ENCODE measurements around the gene KRT38.
A peak's percentile ranks its signal among the peaks of the same experiment; 100 is the strongest.
"Not testable (repeated sequence)": the region's sequence is repeated elsewhere in the genome, so short reads cannot be mapped to it uniquely, and the experiment has no call there.

KRT38 gene

DNA sequence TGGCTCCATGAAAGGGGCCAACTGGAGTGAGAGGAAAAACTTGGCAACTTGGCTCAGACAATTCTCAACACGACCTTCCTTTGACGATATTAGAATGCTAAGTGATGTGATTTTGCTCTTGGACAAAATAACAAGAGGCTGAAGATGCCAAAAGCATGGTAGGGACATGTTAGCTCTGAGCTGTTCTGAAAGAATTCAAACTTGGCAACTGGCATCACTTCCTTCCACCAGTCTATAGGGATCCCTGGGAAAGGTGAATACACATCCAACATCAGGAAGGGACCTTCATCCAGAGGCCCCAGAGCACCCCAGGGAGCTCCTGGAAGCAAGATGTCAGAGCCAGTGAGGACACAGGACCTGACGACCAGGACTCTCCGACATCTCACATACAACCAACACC lies 20.6 kb downstream of the KRT38 start:
- DNase-seq: no peak

DNA sequence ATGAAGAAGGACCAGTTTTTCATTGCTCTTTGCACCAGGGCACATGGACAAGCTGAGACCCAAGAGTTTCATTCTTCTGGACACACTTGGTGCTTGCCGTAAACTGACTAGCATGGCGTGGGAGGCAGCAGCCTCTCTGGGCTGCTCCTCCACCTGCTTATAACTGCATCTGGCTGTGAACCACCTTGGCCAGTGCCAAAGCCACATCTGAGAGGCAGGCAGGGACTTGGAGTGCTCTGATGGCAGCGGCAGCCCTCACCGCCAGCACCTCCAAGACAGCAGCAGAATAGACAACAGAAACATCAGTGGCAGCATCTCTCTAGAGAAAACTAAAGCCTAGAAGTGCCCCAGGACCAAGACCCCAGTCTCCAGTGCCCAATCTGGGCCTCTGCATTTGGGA lies 21.1 kb downstream of the KRT38 start:
- no peak for DNase-seq

DNA sequence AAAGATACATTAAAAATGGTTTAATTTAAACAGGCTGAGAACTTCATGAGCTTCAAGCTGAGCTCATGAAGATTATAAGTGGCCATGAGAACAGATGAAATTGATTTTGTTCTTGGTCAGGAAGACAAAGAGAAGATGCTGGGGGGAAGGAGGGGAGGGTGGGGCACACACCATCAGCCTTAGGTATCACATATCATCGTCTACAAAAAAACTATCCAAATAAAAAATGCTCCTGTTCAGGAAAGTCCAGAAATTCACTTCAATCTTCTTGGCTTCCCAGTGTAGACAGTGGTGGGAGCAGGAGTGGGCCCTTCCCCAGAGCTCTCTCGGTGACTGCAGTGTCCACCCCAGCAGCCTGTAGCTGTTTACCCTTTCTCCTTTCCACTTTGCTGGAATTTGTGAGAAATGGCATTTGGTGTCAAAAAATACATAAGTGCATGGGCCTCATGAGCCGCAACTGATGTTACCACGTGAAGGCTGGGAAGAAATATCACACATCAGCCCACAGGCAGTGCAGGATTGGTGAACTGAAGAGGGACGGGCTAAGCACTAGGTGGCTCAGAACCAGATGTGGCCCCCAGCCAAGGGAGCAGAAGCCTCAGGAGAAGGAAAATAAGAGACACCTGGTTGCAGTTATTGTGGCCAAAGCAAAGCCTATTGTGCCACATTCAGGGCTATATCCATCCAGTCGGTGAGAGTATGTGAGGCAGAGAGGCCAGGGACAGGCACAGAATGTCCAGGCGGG lies 22.5 kb downstream of the KRT38 start:
- DNase-seq: no peak

DNA sequence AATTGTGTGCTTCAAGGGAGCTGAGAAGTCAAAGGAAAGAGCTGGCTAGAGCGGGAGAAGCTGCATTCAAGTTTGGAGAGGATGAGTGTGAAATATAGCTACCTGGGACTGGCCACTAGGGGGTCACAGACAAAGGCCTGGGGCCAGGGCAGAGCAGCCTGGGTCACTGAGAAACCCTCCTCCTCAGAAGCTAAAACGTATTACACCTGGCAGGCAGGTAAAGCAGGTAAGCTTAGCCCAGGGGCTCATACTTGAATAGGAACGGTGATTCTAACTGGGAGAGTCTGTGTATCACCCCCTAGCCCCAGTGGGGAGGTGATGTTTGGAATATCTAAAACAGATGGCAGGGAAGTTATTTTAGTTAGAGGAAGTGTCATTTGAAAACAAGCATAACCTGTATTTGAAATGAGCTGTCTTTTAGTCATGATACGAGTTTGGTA lies 23.2 kb downstream of the KRT38 start:
- DNase-seq: peak; percentile 87

DNA sequence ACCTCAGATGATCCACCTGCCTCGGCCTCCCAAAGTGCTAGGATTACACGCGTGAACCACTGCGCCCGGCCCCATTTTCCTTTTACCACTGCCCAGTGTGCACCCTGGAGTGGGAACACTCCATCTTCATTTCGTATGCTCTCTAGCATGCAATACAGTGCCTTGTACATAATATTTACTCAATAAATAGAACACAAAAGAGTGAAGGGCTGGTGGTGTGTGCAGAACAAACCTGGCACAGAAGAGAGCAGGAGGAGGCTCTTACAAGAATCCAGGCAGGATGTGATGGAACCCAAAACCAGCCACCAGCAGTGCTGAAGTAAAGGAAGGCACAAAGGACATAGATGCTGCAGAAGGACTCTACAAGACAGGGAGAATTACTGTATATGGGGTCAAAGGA lies 23.7 kb downstream of the KRT38 start:
- no peak for DNase-seq

DNA sequence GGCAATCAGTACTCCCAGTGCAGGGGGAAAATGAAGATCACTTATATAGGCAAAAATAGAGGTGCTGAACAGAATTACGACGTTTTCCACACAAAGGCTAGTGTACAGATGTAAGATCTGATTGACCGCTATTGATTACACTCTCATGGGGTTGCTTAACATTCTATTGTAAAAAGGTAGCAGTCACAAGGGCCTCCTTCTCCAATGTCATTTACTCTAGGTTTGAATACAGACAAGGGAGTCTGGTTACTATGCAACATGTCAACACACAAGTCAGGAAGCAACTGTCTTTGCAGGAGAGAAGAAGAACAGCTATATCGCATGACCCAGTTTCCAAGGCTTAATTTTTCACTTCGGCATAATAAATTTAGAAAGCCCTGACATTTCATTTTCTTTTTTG lies 24.3 kb downstream of the KRT38 start:
- no peak for DNase-seq

DNA sequence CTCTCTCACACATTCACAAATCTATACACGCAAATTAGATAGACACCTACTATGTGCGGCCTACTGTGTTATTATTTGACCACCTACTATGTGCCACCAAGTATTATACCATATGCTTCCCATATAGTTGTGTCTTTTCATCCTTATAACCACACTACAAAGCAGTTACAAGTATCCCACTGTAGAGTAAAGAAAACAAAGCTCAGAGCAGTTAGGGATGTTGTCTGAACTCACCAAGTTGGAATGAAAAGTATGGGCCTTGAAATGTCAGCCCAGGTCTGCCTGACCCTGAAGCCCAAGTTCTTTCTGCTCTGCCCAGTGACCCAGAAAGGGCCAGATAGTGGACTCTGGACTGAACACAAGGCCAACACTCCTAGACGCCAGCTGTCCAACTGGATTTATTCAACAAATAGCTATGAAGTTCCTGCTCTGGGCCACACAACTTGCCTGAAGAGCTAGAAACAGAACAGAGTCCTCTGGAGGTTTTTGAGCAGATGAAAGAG lies 24.9 kb downstream of the KRT38 start:
- DNase-seq: peak; percentile 85

DNA sequence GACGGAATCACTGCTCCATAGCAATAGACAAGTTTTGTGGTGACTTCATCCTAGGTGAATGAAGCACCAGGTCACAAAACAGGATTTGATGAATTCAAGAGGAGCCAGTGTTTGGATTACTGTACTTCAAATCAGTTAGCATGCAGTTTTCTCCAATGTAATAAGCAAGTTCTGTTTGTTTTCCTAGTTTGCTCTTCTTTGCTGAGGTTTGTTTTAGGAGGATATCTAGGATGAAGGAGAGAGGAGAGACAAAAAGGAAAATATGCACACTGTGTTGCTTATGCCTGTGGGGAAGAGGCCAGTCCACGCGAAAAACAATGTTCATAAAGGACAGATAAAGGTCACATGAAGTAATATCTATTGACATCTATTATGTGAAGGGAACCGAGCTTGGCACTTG lies 25.4 kb downstream of the KRT38 start:
- no peak for DNase-seq

DNA sequence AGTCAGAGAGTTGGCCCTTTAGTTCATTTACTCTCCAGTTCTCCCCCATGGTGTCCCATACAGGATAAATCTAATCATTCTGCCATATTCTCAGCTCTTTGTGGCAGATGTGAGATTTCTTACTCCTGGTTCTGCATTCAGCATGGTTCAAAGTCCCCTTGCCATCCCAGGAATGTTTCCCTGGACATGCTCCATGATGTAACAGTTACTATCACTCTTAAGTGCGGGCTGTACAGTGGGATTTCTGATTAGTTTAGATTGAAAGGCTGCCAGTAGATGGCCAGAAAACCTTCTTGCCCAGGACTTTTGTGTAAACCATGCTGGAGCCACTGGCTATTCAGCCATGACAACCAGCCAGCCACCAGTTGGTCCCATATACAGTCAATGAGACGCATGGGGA lies 26.8 kb downstream of the KRT38 start:
- DNase-seq: no peak

DNA sequence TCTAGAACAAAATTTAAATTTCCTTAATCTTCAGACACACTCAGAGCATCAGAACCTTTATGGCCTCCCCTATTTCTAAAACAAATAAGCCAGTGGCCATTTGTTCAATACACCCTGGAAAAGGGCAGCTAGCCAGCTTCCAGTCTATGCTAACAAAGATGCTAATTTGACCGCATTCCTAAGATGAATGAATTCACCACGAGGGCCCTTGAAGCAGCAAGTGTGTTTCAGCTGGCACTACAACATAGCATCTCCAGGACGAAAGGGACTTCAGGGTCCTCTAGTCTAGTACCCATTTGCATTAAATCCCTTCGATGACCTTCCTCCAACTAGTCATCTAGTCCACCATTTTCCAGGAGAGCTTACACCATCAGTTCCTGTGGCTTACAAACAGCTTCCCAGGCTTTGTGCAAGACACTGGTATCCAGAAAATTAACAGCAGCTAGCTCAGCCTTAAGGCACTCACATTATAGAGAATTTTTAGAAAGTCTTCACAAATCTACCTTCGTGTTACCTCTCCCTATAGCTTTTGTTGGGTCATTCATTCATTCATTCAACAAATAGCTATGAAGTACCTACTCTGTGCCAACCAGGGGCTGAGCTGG lies 27.3 kb downstream of the KRT38 start:
- DNase-seq: no peak

DNA sequence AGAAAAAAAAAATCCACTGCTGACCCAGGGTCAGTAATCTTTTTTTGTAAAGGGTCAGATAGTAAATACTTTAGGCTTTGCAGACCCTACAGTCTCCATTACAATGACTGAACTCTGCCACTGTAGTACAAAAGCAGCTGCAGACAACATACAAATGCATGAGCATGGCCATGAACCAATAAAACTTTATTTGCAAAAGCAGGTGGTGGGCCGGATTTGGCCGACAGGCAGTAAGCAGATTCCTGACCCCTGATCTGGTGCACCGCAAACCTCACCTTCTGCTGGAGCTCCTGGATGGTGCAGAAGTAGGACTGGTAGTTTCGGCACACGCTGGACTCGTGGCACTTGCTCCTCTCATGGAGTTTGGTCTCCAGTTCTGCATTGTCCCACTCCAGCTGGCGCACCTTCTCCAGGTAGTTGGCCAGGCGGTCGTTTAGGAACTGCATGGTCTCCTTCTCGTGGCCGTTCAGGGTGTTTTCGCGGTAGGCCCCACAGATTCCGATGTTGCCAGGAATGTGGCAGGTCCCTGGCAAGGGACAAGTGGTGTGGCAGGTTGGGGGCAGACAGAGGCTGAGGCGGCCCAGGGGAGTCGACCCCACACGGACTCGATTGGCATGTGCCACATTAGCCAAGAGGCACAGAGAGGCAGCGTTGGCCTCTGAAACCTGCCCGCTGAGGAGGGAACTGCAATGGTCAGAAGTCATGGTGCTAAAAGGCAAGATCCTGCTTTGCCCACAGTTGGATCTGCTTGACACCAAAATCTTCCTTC lies 29.5 kb downstream of the KRT38 start:
- no peak for DNase-seq

DNA sequence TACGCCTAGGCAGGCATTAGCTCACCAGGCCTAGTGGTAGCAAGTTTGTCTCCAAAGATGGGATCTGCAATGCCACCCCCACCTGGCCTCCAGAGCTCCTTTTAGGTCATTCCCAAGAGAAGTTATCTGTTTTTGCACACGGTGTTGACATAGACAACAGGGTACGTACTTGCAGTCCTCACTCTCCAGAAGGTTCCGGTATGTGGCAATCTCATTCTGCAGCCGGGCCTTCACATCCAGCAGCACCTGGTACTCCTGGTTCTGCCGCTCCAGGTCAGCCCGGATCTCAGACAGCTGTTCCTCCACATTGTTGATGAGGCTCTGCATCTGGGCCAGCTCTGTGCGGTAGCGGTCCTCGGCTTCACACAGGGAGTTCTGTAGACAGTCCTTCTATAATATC lies 33.6 kb downstream of the KRT38 start:
- DNase-seq: no peak

DNA sequence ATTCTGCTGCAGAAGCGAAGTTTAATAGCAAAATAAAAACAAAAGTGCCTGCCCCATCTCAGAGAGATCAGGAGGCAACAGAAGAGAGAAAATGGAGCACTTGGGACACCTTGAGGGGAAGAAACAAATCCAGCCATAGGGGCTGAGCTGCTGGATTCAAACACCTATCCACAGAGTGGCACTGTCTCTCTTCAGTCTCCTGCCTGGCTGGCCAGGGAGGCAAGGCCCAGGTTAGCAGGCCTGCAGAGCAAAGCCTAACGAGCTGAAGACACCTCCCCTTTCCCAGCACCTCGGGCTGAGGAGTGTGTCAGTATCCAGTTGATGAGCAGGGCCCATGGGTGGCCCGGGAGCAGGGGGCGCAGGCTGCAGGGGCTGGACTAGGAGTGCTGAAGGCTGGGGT lies 34.6 kb downstream of the KRT38 start:
- DNase-seq: no peak

DNA sequence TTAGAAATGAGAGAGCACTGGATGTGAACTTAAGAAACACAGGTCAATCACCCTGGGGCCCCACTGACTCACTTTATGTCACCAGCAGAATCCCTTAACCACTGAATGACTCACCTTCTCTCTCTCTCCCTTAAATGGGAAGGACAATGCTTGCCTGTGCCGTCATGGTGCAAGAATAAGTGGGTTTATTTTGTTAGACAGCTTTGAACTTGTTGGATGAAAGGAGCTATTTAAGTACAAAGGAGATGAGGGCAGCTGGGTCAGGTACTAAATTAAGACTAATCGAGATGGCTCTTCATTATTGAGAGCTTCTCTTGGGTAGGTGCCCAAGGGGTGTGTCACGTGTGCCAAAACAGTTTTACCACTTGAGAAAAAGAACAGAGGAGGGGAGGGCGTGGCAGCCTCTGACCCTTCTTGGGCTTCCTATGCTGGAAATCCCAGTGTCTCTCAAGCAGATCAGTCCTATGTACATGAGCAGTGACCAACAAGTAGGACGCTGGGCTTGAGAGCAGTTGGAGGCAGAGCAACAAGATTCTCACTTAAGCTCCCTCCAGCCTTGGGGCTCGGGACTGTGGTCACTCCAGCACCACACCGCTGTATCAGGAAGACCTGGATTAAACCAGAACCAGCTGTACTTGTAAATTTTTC lies 36.6 kb downstream of the KRT38 start:
- peak; percentile 89 for DNase-seq

DNA sequence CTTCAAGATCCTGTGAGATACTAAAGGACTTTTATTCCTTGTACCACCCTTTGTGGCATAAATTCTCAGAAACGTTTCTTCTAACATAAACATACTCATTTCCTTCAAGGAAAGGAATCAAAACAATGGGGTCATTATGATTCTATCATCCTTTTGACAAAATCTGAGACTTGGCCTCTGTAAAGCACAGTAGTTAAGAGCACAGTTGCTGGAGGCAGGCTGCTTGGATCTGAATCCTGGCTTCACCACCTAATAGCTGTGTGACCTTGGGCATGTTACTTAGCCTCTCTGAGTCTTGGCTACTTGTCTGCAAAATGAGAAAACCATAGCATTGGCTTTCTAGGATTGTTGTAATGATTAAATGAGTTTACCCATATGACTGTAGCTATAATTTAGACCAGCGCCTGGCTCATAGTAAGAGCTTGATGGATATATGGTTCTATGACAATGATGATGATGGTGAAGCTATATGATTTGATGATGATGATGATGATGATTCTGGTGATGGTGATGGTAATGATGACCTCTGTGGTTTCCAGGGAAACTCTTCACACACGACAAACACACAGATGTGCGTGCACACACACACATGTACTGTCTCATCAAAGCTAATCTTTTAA lies 37.3 kb downstream of the KRT38 start:
- peak; percentile 32 for DNase-seq

DNA sequence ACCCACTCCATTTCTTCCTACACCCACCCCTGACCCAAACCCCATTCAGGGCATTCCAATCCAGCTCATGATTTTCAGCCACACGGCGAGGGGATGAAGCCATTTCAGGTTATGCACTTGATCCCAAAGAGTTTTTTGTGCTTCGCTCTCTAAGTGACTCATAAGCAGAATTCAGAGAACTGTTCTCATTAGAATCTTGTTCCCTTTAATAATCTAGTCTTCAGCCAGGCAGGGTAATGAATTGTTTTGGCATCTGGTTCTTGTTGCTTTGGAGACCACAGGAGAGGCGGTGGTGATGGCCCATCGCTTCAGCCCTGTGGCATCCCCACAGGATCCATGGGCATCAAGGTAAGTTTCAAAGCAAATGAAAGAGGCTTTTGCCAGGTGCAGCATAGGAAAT lies 38.6 kb downstream of the KRT38 start:
- DNase-seq: peak; percentile 42

DNA sequence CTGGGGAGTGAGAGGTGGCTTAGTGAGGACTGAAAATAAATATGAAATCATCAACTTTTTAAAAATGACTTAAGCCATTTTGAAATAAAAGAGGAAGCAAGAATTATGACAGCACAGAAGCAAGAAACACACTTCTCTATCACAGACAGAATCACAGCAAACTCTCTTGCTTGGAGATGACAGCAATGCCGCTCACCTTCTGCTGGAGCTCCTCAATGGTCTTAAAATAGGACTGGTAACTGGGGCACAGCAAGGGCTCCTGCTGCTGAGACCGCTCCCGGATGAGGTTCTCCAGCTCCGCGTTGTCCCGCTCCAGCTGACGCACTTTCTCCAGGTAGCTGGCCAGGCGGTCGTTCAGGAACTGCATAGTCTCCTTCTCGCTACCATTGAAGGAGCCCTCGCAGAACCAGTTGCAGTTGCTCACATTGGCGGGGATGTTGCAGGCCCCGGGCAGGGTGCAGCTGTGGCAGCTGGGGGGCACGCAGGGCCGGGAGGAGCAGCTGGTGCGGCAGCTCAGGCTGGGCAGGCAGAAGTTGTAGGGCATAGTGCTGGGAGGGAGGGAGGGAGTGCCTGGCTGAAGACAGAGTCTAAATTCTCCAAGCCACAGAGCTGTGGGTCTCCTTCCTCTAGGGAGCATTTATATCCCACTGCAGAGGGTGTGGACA lies 43.7 kb downstream of the KRT38 start, which contains the start of gene KRT31:
Gene KRT31, minus strand, starts transcription at position 613 of the 665 bp plus-strand sequence. Its CDS starts 69 bp downstream, at position 544.
- peak; percentile 42 for DNase-seq

DNA sequence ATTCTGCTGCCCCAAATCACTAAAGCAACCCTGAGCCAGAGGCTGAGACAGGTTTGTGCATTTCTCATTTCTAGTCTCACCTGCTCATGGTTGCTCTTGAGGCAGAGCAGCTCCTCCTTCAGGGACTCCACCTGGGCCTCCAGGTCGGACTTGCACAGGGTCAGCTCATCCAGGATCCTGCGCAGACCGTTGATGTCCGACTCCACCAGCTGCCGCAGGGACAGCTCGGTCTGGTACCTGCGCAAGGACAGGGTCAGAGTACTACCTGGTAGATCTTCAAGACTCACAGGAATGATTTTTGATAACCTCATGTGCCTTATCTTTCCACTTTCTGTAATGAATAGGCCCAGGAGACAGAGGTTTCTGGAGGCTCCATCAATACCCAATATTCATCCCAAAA lies 44.4 kb downstream of the KRT38 start:
- DNase-seq: peak; percentile 48

DNA sequence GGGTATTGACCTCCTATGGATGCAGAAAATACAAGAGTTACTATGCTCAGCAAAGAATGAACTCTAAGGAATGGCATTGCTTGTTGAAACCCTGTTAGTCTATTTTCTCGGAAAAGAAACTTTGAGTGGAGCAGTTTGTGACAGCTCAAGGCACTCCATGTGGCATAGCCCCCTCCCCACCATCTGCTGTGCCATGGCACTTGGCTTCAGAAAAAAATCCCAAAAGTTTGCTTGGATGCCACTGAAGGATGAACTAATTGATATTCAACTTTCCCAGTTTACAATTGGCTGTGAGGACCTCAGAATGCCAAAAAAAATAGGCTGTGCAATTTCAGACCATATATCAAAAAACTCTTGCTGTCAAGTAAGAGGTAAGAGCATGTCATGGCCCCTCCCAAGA lies 45.2 kb downstream of the KRT38 start:
- no peak for DNase-seq

DNA sequence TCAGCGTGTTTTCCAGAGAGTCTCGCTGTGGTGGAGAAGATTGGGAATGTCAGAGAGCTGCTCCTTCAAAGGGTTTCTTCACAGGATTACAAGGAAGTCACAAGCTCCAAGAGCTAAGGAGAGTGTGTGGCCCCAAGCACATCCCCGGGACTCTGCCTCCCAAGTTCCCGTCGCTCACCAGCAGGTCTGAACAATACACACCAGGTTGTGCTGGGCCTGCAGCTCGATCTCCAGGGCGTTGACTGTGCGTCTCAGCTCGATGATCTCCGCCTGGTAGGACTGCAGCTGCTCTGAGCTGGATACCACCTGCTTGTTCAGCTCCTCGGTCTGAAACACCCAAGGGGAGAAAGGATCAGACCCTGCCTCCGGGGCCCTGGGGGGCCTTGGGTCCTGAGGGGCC lies 45.7 kb downstream of the KRT38 start:
- not testable (repeated sequence) for DNase-seq

DNA sequence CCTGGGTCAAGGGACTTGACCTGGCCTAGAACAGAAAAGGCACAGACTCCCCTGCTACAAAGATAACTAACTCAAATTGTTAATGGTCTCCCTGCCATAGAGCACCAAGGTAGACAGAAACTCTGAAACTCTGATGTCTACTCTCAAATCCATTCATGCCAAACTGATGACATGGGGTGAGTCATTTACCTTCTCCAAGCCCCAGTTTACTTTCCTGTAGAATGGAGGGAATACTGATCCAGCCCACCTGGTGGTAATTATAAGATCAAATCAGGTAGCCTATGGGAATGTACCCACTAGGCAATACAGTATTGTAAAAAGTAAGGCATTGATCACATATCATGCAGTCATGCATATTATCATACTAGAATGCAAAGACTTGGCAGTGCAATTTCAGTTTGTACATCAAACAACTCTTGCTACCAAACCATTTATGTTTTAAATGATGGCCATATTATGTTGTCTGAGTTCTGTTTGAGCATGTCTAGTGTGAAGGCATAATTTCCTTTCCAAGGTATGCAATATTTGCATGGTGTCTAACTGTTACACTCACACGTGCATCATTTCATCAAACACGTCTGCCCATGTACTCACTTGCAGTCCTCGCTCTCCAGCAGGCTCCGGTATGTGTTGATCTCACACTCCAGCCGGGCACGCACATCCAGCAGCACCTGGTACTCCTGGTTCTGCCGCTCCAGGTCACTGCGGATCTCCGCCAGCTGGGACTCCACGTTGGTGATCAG lies 46.4 kb downstream of the KRT38 start:
- DNase-seq: peak; percentile 24
